GM23248 (cell line): Measurements from ENCODE around the gene RIC8A.

Source experiments
- EZH2 ChIP-seq: fragments of 200-600 bp; sonication (generic); IDR thresholded peaks from 2 replicates; pipeline ENCODE4 v1.6.1; 2018; ENCODE audit warnings: antibody characterized with exemption, mild to moderate bottlenecking; ENCODE audit not compliant: insufficient read depth, poor library complexity, severe bottlenecking
- EZH2phosphoT487 ChIP-seq: fragments of 200-600 bp; sonication (generic); IDR thresholded peaks from 2 replicates; pipeline ENCODE4 v1.6.1; 2018; ENCODE audit warnings: antibody characterized with exemption, moderate library complexity, mild to moderate bottlenecking, low read depth; ENCODE audit not compliant: insufficient read depth

GRCh38 chr11:223884-224283 lies 16.4 kb downstream of the RIC8A start:
- TF ChIP-seq EZH2 (no peak), EZH2phosphoT487 (no peak)
